CD4-positive, alpha-beta T cell (primary cell): ENCODE data around the gene RAD51B. TPM values are rescaled to one million over a fixed set of nuclear protein-coding genes. Genes with fewer than 3 reads are reported as not detected.

Experiments used
- ATAC-seq: fragments of 200-7000 bp; cut with Tn5 transposase; one replicate; pipeline ENCODE4 v1.10.0; 2022; ENCODE audit warnings: mild to moderate bottlenecking; ENCODE audit not compliant: poor library complexity
- CTCF ChIA-PET: fragments of 350-600 bp; sonication (Branson Sonifier 250); formaldehyde crosslinking; loops from one replicate; lab custom pipeline; 2021; ENCODE audit warnings: antibody characterized with exemption, inconsistent platforms; lab: Charles Lee
- POLR2A ChIA-PET: fragments of 350-600 bp; sonication (Branson Sonifier 250); formaldehyde crosslinking; loops from one replicate; lab custom pipeline; 2021; ENCODE audit warnings: antibody characterized with exemption, inconsistent platforms; lab: Charles Lee
- DNase-seq, 14 experiments: peaks; one replicate each; pipeline ENCODE4 v3.0.0-alpha.2; 2013 to 2020; ENCODE audit warnings: mixed read lengths in 2 of 14
- H3K27ac ChIP-seq, 2 donors: one replicate each; pipeline versions ENCODE4 v1.5.1 to v1.7.0; 2013; ENCODE audit warnings: low read length in 2 of 2, low read depth in 1 of 2, mild to moderate bottlenecking in 1 of 2
- H3K27me3 ChIP-seq, 2 experiments: 1 replicate in 1 of 2; 2 replicates in 1 of 2; pipeline versions ENCODE4 v1.6.1 to v1.7.0; 2013; ENCODE audit warnings: low read length in 2 of 2, control low read depth in 1 of 2, mild to moderate bottlenecking in 1 of 2, moderate library complexity in 1 of 2; ENCODE audit not compliant: insufficient read depth in 2 of 2, control insufficient read depth in 1 of 2
- H3K36me3 ChIP-seq: one replicate; pipeline ENCODE4 v1.6.1; 2013; ENCODE audit warnings: low read length, control low read depth; ENCODE audit not compliant: insufficient read depth
- H3K4me1 ChIP-seq: one replicate; pipeline ENCODE4 v1.6.1; 2013; ENCODE audit warnings: low read length, control low read depth; ENCODE audit not compliant: insufficient read depth
- H3K4me3 ChIP-seq: one replicate; pipeline ENCODE4 v1.5.1; 2013; ENCODE audit warnings: mild to moderate bottlenecking, low read length, moderate library complexity
- H3K9me3 ChIP-seq, 2 experiments: 1 replicate in 1 of 2; 2 replicates in 1 of 2; pipeline versions ENCODE4 v1.6.1 to v1.7.0; 2013; ENCODE audit warnings: low read length in 2 of 2, mild to moderate bottlenecking in 2 of 2, control low read depth in 1 of 2, moderate library complexity in 1 of 2; ENCODE audit not compliant: control insufficient read depth in 1 of 2, insufficient read depth in 1 of 2
- H3K27ac Mint-ChIP-seq: one replicate; pipeline ENCODE4 v1.8.0; 2020; ENCODE audit warnings: mixed read lengths
- H3K27me3 Mint-ChIP-seq: one replicate; pipeline ENCODE4 v1.8.0; 2021; ENCODE audit warnings: mixed read lengths
- H3K36me3 Mint-ChIP-seq: one replicate; pipeline ENCODE4 v1.8.0; 2021; ENCODE audit warnings: low read depth, mixed read lengths
- H3K4me1 Mint-ChIP-seq: one replicate; pipeline ENCODE4 v1.8.0; 2021; ENCODE audit warnings: low read depth, mixed read lengths
- H3K4me3 Mint-ChIP-seq: one replicate; pipeline ENCODE4 v1.8.0; 2020; ENCODE audit warnings: mild to moderate bottlenecking, mixed read lengths
- H3K9me3 Mint-ChIP-seq: one replicate; pipeline ENCODE4 v1.8.0; 2020; ENCODE audit warnings: mixed read lengths
- intact Hi-C, 2 experiments: fragments of 100-400 bp; cut with DNase I in 1 of 2; cut with micrococcal nuclease in 1 of 2; formaldehyde crosslinking; loops; one replicate each; pipeline versions ENCODE4 v1.15.1 to v1.9.0; 2023 to 2025; cut with DNase I, micrococcal nuclease
- total RNA-seq, 174 experiments: library from RNA in 2 of 174; stranded (reverse) in 2 of 174; gene quantifications; one replicate each; pipeline ENCODE4 v1.2.3 and lab custom pipeline; 2021 to 2026
- TF ChIP-seq, protein P1 (sequence below): fragments of 200-600 bp; IDR thresholded peaks from one replicate; pipeline ENCODE4 v1.8.0; 2022; ENCODE audit warnings: antibody characterized with exemption, mild to moderate bottlenecking

RAD51B gene
- total RNA-seq, 2 experiments from 2014 or later: 18.4 to 20.0 TPM

DNA sequence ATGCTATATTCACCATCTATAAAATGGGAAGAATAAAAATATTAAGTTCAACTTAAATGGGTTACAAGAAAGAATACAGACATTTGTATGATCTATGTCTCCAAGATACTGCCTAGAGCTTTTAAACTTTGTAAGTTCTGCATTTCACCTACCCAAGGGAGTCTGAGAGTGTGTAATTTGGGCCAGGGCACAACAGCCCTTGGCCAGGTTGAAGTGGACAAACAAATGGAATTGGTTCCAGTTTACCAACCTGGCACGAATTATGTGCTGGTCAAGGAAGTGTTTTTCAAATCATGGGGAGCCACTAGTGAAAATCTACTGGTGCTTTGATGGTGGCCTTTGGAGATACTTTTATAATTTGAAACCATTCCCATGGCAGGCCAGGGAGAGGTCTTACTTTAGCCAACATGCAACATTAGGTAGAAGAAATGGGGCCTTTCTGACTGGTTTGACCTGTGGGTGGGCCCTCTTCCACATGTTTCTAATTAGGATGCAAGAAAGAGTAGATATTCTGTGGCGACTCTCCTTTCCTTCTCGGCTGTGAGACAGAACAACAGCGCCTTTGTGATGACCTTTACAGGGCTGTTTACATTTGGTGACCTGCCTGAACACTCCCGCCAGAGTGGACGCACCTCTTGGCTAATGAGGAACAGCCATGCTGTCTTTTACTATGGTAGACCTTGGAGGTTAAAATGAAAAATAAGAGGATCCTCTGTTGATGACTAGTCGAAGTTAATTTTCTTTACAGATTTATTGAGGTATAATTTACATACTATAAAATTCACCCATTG, 496.7 kb downstream of the RAD51B start:
- ChIA-PET CTCF (no interaction called here), POLR2A (no interaction called here)
- Histone ChIP-seq H3K4me1 (peaks cover 7% of the 10 kb centered on the region), H3K36me3 (no peaks in the 10 kb centered on the region), H3K27me3 (no peaks in the 10 kb centered on the region), H3K27ac (no peak overlapping the region), H3K9me3 (no peaks in the 10 kb centered on the region), H3K4me3 (no peak overlapping the region)
- no peak overlapping the region for H3K4me3 Mint-ChIP-seq
- intact Hi-C loops: no loop called here
- no peaks in the 10 kb centered on the region for H3K9me3 Mint-ChIP-seq
- no peak overlapping the region for H3K27ac Mint-ChIP-seq
- H3K27me3 Mint-ChIP-seq: no peaks in the 10 kb centered on the region
- TF ChIP-seq, protein P1, sequence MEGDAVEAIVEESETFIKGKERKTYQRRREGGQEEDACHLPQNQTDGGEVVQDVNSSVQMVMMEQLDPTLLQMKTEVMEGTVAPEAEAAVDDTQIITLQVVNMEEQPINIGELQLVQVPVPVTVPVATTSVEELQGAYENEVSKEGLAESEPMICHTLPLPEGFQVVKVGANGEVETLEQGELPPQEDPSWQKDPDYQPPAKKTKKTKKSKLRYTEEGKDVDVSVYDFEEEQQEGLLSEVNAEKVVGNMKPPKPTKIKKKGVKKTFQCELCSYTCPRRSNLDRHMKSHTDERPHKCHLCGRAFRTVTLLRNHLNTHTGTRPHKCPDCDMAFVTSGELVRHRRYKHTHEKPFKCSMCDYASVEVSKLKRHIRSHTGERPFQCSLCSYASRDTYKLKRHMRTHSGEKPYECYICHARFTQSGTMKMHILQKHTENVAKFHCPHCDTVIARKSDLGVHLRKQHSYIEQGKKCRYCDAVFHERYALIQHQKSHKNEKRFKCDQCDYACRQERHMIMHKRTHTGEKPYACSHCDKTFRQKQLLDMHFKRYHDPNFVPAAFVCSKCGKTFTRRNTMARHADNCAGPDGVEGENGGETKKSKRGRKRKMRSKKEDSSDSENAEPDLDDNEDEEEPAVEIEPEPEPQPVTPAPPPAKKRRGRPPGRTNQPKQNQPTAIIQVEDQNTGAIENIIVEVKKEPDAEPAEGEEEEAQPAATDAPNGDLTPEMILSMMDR: no peak
- ATAC-seq: no peak
- peaks cover 21% of the 10 kb centered on the region for H3K4me1 Mint-ChIP-seq
- H3K36me3 Mint-ChIP-seq: no peaks in the 10 kb centered on the region
- DNase-seq: no peak

DNA sequence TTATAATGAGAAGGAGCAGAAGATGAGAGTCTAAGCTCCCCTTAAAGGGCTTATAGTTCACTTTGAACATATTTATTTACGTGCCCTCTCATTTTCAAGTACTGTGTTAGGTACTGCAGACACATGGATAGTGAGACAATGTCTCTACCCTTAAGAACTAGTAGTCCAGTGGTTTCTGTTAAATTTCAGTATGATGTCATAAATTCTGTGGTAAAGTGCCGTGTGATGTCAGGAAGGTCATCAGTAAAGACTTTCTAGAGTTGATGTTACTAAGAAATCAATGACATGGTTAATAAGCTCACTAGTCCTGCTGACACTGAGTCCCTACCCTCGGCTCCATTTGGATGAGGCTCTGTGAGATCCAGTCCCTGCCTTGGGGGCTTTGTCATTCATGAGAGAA, 497.7 kb downstream of the RAD51B start:
- intact Hi-C loops: no loop called here
- Histone ChIP-seq H3K4me1 (peaks cover 7% of the 10 kb centered on the region), H3K4me3 (no peak overlapping the region), H3K27me3 (no peaks in the 10 kb centered on the region), H3K36me3 (no peaks in the 10 kb centered on the region), H3K27ac (no peak overlapping the region), H3K9me3 (no peaks in the 10 kb centered on the region)
- Mint-ChIP-seq H3K36me3 (no peaks in the 10 kb centered on the region), H3K27ac (no peak overlapping the region), H3K4me3 (no peak overlapping the region), H3K9me3 (no peaks in the 10 kb centered on the region), H3K4me1 (peaks cover 18% of the 10 kb centered on the region), H3K27me3 (no peaks in the 10 kb centered on the region)
- CTCF ChIA-PET: no interaction called here
- DNase-seq (no peak), ATAC-seq (no peak)
- TF ChIP-seq, protein P1: no peak
- POLR2A ChIA-PET: interaction anchor here (0.7 kb wide), 1 partner anchor 19 kb away, joined by 3 read pairs; no protein-coding TSS in a partner anchor

DNA sequence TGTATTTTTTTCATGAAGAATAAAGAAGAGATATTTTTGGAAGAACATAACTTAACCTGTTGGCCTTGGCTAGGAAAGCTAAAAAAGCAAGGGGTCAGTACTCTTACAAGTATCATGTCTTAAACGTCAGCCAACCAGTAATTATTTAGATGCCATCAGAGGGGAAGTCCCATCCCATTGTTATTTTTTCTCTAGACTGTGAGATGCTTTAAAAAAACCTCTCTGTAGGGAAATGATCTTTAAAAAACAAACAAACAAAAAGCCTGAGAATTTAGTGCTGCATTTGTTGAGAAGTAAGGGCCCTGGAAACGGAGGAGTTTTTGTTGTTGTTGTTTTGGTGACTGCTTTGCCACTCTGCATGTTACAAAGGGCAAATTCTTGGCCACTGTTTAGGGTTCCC, 499.2 kb downstream of the RAD51B start:
- Histone ChIP-seq H3K36me3 (no peaks in the 10 kb centered on the region), H3K4me3 (no peak overlapping the region), H3K27ac (no peak overlapping the region), H3K4me1 (no peaks in the 10 kb centered on the region), H3K9me3 (no peaks in the 10 kb centered on the region), H3K27me3 (no peaks in the 10 kb centered on the region)
- ChIA-PET POLR2A (no interaction called here), CTCF (no interaction called here)
- no peaks in the 10 kb centered on the region for H3K36me3 Mint-ChIP-seq
- no peaks in the 10 kb centered on the region for H3K9me3 Mint-ChIP-seq
- H3K4me3 Mint-ChIP-seq: no peak overlapping the region
- TF ChIP-seq, protein P1: no peak
- peaks cover 6% of the 10 kb centered on the region for H3K4me1 Mint-ChIP-seq
- H3K27me3 Mint-ChIP-seq: no peaks in the 10 kb centered on the region
- no peak overlapping the region for H3K27ac Mint-ChIP-seq
- intact Hi-C loops: no loop called here
- no peak for ATAC-seq
- no peak for DNase-seq
